Esophagus (tissue), 2 donors: ENCODE measurements around the gene KRTAP19-6. TPM values are rescaled to one million over a fixed set of nuclear protein-coding genes. Genes with fewer than 3 reads are reported as not detected.

Source experiments
- H3K27ac ChIP-seq, 2 donors: one replicate each; pipeline ENCODE4 v1.5.1; 2013; ENCODE audit warnings: low read depth in 2 of 2, mild to moderate bottlenecking in 2 of 2, inconsistent platforms in 1 of 2, low read length in 1 of 2, moderate library complexity in 1 of 2
- H3K27me3 ChIP-seq, 2 donors: one replicate each; pipeline ENCODE4 v1.6.1; 2013; ENCODE audit warnings: low read length in 2 of 2, control low read depth in 1 of 2, mild to moderate bottlenecking in 1 of 2; ENCODE audit not compliant: insufficient read depth in 2 of 2, control insufficient read depth in 1 of 2
- H3K36me3 ChIP-seq, 2 donors: one replicate each; pipeline ENCODE4 v1.6.1; 2013; ENCODE audit warnings: low read length in 1 of 2; ENCODE audit not compliant: control insufficient read depth in 2 of 2, insufficient read depth in 2 of 2
- H3K4me1 ChIP-seq, 2 donors: one replicate each; pipeline ENCODE4 v1.6.1; 2013; ENCODE audit warnings: low read length in 1 of 2; ENCODE audit not compliant: control insufficient read depth in 2 of 2, insufficient read depth in 2 of 2
- H3K4me3 ChIP-seq, 2 donors: one replicate each; pipeline ENCODE4 v1.5.1; 2013; ENCODE audit warnings: low read length in 2 of 2, mild to moderate bottlenecking in 2 of 2, low read depth in 1 of 2, moderate library complexity in 1 of 2
- H3K9me3 ChIP-seq, 2 donors: one replicate each; pipeline ENCODE4 v1.6.1; 2013; ENCODE audit warnings: mild to moderate bottlenecking in 2 of 2, low read depth in 1 of 2, low read length in 1 of 2, moderate library complexity in 1 of 2; ENCODE audit not compliant: control insufficient read depth in 2 of 2, insufficient read depth in 1 of 2
- WGBS, 2 donors: extraction: QIAGEN DNeasy Blood & Tissue Kit; methylation state at CpG; one replicate each; pipeline ENCODE4 v1.1.7; 2013; 5-methylcytosine and 5-hydroxymethylcytosine counted together
- polyA plus RNA-seq, 2 donors: library from polyadenylated mRNA; stranded (reverse); fragments of 200-250 nt; gene quantifications; one replicate each; pipeline ENCODE4 v1.2.3, GENCODE V29; 2013
- donor health status: healthy with polysubstance abuse.
- donor health status: Bipolar disorder and iron deficiency.

Gene KRTAP19-6
- polyA plus RNA-seq, result not detected

GRCh38 chr21:30541764-30542163 lies at the start of gene KRTAP19-6:
TSS of gene KRTAP19-6 (minus strand) at chr21:30541864. CDS start at chr21:30541833, 31 bp downstream.
- no peaks in the 10 kb centered on the region for H3K9me3 ChIP-seq
- H3K4me1 ChIP-seq, result no peaks in the 10 kb centered on the region
- no peak within 1 kb of the TSS for H3K27ac ChIP-seq
- no peaks in the 10 kb centered on the region for H3K36me3 ChIP-seq
- 65 to 74% methylated on average over 1 of the region's 1 CpG for WGBS, 2 donors
- no peak within 1 kb of the TSS for H3K4me3 ChIP-seq
- no peaks in the 10 kb centered on the region for H3K27me3 ChIP-seq

- Histone ChIP-seq H3K27me3 (no peaks in the 10 kb centered on the region), H3K4me1 (no peaks in the 10 kb centered on the region), H3K36me3 (no peaks in the 10 kb centered on the region), H3K9me3 (no peaks in the 10 kb centered on the region), H3K4me3 (no peak within 1 kb of the TSS), H3K27ac (no peak within 1 kb of the TSS)
Measured at GRCh38 chr21:30590297-30590696, 48.6 kb upstream of the KRTAP19-6 start, which contains the start of gene KRTAP22-2. TSS of gene KRTAP22-2 (minus strand) at chr21:30590397.

GRCh38 chr21:30582870-30583269 lies 41.2 kb upstream of the KRTAP19-6 start:
- no peaks in the 10 kb centered on the region for H3K4me1 ChIP-seq

GRCh38 chr21:30580132-30580531 lies 38.5 kb upstream of the KRTAP19-6 start:
- Histone ChIP-seq H3K9me3 (no peaks in the 10 kb centered on the region), H3K36me3 (no peaks in the 10 kb centered on the region), H3K4me3 (no peak overlapping the region), H3K27me3 (no peaks in the 10 kb centered on the region), H3K27ac (no peak overlapping the region), H3K4me1 (no peaks in the 10 kb centered on the region)
- WGBS, 2 donors, result 49 to 53% methylated on average over 3 of the region's 3 CpGs

More at GRCh38 chr21:30582870-30583269, 41.2 kb upstream of the KRTAP19-6 start:
- Histone ChIP-seq H3K9me3 (no peaks in the 10 kb centered on the region), H3K27me3 (no peaks in the 10 kb centered on the region), H3K27ac (no peak overlapping the region), H3K4me3 (no peak overlapping the region), H3K36me3 (no peaks in the 10 kb centered on the region)
- 71 to 72% methylated on average over 1 of the region's 1 CpG for WGBS, 2 donors

- WGBS, 2 donors, result 34 to 50% methylated on average over 1 of the region's 1 CpG
- Histone ChIP-seq H3K27ac (no peak overlapping the region), H3K4me3 (no peak overlapping the region), H3K36me3 (no peaks in the 10 kb centered on the region), H3K9me3 (no peaks in the 10 kb centered on the region), H3K27me3 (no peaks in the 10 kb centered on the region), H3K4me1 (no peaks in the 10 kb centered on the region)
Measured at GRCh38 chr21:30579346-30579745, 37.7 kb upstream of the KRTAP19-6 start.

GRCh38 chr21:30577766-30578165 lies 36.1 kb upstream of the KRTAP19-6 start:
- no peaks in the 10 kb centered on the region for H3K4me1 ChIP-seq
- no peaks in the 10 kb centered on the region for H3K27me3 ChIP-seq
- no peaks in the 10 kb centered on the region for H3K36me3 ChIP-seq
- no peak overlapping the region for H3K4me3 ChIP-seq
- no peak overlapping the region for H3K27ac ChIP-seq
- H3K9me3 ChIP-seq, result no peaks in the 10 kb centered on the region

- H3K4me3 ChIP-seq, result no peak overlapping the region
Measured at GRCh38 chr21:30567617-30568016, 26.0 kb upstream of the KRTAP19-6 start.

GRCh38 chr21:30563630-30564029 lies 22.0 kb upstream of the KRTAP19-6 start:
- H3K9me3 ChIP-seq, result no peaks in the 10 kb centered on the region
- no peak overlapping the region for H3K27ac ChIP-seq
- WGBS, 2 donors, result 86 to 88% methylated on average over 2 of the region's 2 CpGs
- H3K36me3 ChIP-seq, result no peaks in the 10 kb centered on the region
- H3K4me3 ChIP-seq, result no peak overlapping the region
- no peaks in the 10 kb centered on the region for H3K4me1 ChIP-seq
- no peaks in the 10 kb centered on the region for H3K27me3 ChIP-seq

More at GRCh38 chr21:30567617-30568016, 26.0 kb upstream of the KRTAP19-6 start:
- H3K9me3 ChIP-seq, result no peaks in the 10 kb centered on the region
- H3K4me1 ChIP-seq, result no peaks in the 10 kb centered on the region
- no peak overlapping the region for H3K27ac ChIP-seq
- no peaks in the 10 kb centered on the region for H3K27me3 ChIP-seq
- no peaks in the 10 kb centered on the region for H3K36me3 ChIP-seq

- 69 to 71% methylated on average over 6 of the region's 6 CpGs for WGBS, 2 donors
- no peak overlapping the region for H3K27ac ChIP-seq
- H3K27me3 ChIP-seq, result no peaks in the 10 kb centered on the region
- no peaks in the 10 kb centered on the region for H3K4me1 ChIP-seq
- H3K36me3 ChIP-seq, result no peaks in the 10 kb centered on the region
- H3K4me3 ChIP-seq, result no peak overlapping the region
- H3K9me3 ChIP-seq, result no peaks in the 10 kb centered on the region
Measured at GRCh38 chr21:30563072-30563471, 21.4 kb upstream of the KRTAP19-6 start.

- Histone ChIP-seq H3K36me3 (no peaks in the 10 kb centered on the region), H3K4me1 (no peaks in the 10 kb centered on the region), H3K27ac (no peak overlapping the region), H3K4me3 (no peak overlapping the region), H3K27me3 (no peaks in the 10 kb centered on the region), H3K9me3 (no peaks in the 10 kb centered on the region)
- 81 to 85% methylated on average over 2 of the region's 2 CpGs for WGBS, 2 donors
Measured at GRCh38 chr21:30561957-30562356, 20.3 kb upstream of the KRTAP19-6 start.
